Activated T-helper 17 cell treated with anti-CD3 and anti-CD28 coated beads, Interleukin-2, amount 50 U/mL, for 72 hours (primary cell): ENCODE measurements around the gene CHRNE. TPM values are rescaled to one million over a fixed set of nuclear protein-coding genes. Genes with fewer than 3 reads are reported as not detected.
A peak's percentile ranks its signal among the peaks of the same experiment; 100 is the strongest.
"Not testable (repeated sequence)": the region's sequence is repeated elsewhere in the genome, so short reads cannot be mapped to it uniquely, and the experiment has no call there.

Source experiments
- ATAC-seq: fragments of 150-1000 bp; cut with Tn5 transposase; replicated peaks from 2 replicates; pipeline ENCODE4 v1.10.0; 2021; ENCODE audit warnings: mild to moderate bottlenecking, moderate library complexity
- H3K27ac Mint-ChIP-seq: one replicate; pipeline ENCODE4 v1.8.0; 2022; ENCODE audit warnings: mixed read lengths
- H3K27me3 Mint-ChIP-seq: one replicate; pipeline ENCODE4 v1.8.0; 2022; ENCODE audit warnings: mixed read lengths
- H3K36me3 Mint-ChIP-seq: one replicate; pipeline ENCODE4 v1.8.0; 2022; ENCODE audit warnings: low read depth, mild to moderate bottlenecking, mixed read lengths
- H3K4me1 Mint-ChIP-seq: one replicate; pipeline ENCODE4 v1.8.0; 2022; ENCODE audit warnings: mixed read lengths
- H3K4me3 Mint-ChIP-seq: one replicate; pipeline ENCODE4 v1.8.0; 2022; ENCODE audit warnings: mild to moderate bottlenecking, mixed read lengths
- H3K9me3 Mint-ChIP-seq: one replicate; pipeline ENCODE4 v1.8.0; 2022; ENCODE audit warnings: mixed read lengths
- total RNA-seq, 2 donors: library from RNA; stranded (reverse); gene quantifications; one replicate each; pipeline ENCODE4 v1.2.3, GENCODE V29; 2022

The CHRNE gene
- total RNA-seq, 2 donors from 2014 or later = 0.35 to 0.69 TPM

DNA sequence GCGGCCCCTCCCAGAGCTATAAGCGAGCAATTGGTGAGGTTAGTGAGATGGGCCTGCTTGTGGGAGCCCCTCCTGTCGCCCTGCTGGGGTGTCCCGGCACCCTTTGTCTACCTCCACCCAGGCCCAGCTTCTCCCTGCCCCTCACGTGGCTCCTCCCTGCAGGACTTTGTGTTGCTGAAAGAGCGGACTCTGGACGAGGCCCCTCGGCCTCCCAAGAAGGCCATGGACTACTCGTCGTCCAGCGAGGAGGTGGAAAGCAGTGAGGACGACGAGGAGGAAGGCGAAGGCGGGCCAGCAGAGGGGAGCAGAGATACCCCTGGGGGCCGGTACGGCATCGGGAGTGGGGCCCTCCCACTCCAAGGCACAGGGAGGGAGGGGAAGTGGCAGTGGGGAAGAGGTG is 9.6 kb downstream of the CHRNE start:
- Mint-ChIP-seq H3K36me3 (peaks cover 58% of the 10 kb centered on the region), H3K9me3 (no peaks in the 10 kb centered on the region), H3K4me3 (no peak overlapping the region), H3K27ac (no peak overlapping the region), H3K4me1 (peaks cover 3% of the 10 kb centered on the region), H3K27me3 (no peaks in the 10 kb centered on the region)
- no peak for ATAC-seq

DNA sequence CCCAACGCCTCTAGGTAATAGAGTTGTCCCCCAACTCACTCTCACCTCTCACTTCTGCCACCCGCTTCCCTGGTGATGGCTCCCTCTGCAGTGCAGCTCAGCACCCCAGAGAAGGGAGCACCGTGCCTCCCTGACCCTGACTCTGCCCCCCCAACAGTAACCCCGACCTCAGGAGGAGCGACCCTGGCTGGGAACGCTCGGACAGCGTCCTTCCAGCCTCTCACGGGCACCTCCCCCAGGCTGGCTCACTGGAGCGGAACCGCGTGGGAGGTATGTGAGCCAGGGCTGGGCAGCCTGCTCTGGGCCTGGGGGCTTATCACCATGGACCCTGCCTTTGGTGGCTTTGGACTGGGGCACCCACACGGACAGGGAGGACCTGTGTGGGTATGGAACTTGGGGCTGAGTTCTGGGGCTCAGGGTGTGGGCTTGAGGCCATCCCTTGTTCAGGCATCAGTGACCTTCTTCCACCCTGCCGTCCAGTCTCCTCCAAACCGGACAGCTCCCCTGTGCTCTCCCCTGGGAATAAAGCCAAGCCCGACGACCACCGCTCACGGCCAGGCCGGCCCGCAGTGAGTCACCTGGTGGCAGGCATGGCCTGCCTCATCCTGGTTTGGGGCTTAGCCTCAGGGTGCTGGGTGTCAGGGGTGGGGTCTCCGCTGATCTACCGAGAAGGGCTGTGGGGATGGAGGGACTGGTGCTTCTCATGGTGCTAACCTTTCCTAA is 10.2 kb downstream of the CHRNE start:
- no peak for ATAC-seq
- H3K36me3 Mint-ChIP-seq = peaks cover 64% of the 10 kb centered on the region
- H3K27me3 Mint-ChIP-seq = no peaks in the 10 kb centered on the region
- H3K4me1 Mint-ChIP-seq = no peaks in the 10 kb centered on the region
- no peaks in the 10 kb centered on the region for H3K9me3 Mint-ChIP-seq
- H3K4me3 Mint-ChIP-seq = no peak overlapping the region
- no peak overlapping the region for H3K27ac Mint-ChIP-seq

DNA sequence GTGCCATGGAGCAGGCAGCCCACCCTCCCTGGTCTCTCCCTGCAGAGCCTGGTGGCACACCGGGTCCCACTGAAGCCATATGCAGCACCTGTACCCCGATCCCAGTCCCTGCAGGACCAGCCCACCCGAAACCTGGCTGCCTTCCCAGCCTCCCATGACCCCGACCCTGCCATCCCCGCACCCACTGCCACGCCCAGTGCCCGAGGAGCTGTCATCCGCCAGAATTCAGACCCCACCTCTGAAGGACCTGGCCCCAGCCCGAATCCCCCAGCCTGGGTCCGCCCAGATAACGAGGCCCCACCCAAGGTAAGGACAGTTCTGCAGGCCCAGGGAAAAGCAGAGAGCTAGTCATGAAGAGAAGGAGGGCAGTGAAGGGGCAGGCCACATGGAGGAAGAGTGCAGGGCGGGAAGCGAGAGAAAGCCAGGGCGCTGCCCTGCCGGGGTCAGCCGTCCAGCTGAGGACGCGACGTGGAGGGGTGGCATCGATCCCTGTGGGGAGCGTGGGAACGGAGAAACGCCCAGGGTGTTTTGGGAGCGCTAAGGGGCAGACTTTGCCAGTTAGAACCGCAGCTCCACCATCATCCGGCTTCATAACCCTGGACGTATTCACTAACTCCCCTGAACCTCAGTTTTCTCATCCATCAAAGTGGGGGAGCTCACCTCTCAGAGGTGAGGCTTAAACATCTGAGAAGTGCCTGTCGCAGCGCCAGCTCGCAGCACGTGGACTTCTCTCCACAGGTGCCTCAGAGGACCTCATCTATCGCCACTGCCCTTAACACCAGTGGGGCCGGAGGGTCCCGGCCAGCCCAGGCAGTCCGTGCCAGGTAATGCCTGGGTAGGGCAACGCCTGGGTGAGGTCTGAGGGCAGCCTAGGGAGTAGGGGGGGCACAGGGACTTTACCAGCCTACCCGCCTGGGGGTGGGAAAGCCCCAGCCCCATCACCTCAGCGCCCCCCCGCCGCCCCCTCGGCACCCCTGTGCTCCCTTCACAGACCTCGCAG is 11.2 kb downstream of the CHRNE start:
- no peak overlapping the region for H3K27ac Mint-ChIP-seq
- no peaks in the 10 kb centered on the region for H3K9me3 Mint-ChIP-seq
- no peaks in the 10 kb centered on the region for H3K4me1 Mint-ChIP-seq
- H3K27me3 Mint-ChIP-seq = no peaks in the 10 kb centered on the region
- H3K4me3 Mint-ChIP-seq = no peak overlapping the region
- peaks cover 73% of the 10 kb centered on the region for H3K36me3 Mint-ChIP-seq
- no peak for ATAC-seq

DNA sequence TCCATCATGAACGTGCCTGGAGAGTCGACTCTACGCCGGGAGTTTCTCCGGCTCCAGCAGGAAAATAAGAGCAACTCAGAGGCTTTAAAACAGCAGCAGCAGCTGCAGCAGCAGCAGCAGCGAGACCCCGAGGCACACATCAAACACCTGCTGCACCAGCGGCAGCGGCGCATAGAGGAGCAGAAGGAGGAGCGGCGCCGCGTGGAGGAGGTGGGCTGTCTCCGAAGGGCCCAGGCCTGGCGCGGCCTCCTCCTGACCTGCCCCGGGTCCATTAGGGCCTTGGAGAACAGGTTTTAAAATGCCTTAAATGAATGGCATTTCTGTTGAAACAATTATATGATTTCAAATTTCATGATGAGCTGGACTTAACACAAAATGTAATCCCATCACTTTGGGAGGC is 15.3 kb downstream of the CHRNE start:
- Mint-ChIP-seq H3K36me3 (peaks cover 79% of the 10 kb centered on the region), H3K4me3 (no peak overlapping the region), H3K9me3 (no peaks in the 10 kb centered on the region), H3K4me1 (no peaks in the 10 kb centered on the region), H3K27ac (no peak overlapping the region), H3K27me3 (no peaks in the 10 kb centered on the region)
- ATAC-seq = no peak

DNA sequence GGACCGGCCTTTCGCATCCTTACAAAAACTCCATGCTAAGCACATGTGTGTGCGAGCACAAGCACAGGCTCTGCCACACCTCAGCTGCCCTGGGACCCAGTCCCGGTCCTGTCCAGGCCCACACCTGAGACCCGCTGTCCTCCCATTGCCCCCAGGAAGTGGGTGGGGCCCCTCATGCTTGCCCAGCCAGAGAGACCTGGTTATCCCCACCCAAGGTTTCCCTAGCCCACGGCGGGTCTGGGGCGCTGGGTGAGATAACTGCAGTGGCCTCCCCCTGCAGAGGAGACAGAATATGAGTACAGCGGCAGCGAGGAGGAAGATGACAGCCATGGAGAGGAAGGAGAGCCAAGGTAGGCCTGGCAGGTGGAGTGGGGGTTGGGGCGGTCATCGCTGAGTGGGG is 16.1 kb downstream of the CHRNE start:
- no peaks in the 10 kb centered on the region for H3K9me3 Mint-ChIP-seq
- H3K27me3 Mint-ChIP-seq = no peaks in the 10 kb centered on the region
- no peak overlapping the region for H3K4me3 Mint-ChIP-seq
- H3K4me1 Mint-ChIP-seq = no peaks in the 10 kb centered on the region
- no peak for ATAC-seq
- H3K27ac Mint-ChIP-seq = peak overlapping the region; percentile 68
- peaks cover 82% of the 10 kb centered on the region for H3K36me3 Mint-ChIP-seq

DNA sequence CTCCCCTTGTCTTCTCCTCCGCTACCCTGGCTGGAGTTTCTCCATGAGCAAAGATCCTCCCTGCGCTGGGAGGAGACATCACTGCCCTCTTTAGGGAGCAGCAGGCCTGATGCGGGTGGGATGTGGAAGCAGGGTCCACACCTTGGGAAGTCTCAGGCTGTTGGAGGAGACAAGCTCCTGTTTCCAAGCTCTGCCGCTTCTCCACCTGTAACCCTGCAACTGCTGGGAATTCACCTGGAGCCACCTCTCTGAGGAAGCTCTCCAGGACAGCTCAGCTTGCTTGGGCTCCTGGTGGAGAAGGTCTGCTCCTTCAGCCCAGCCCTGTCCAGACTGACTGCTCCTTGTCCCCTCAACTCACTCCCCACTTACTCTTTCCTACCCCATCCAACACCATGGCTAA is 18.4 kb downstream of the CHRNE start:
- H3K4me1 Mint-ChIP-seq = no peaks in the 10 kb centered on the region
- H3K36me3 Mint-ChIP-seq = peaks cover 83% of the 10 kb centered on the region
- no peak overlapping the region for H3K4me3 Mint-ChIP-seq
- no peak for ATAC-seq
- H3K9me3 Mint-ChIP-seq = no peaks in the 10 kb centered on the region
- no peaks in the 10 kb centered on the region for H3K27me3 Mint-ChIP-seq
- peak overlapping the region; percentile 65 for H3K27ac Mint-ChIP-seq

DNA sequence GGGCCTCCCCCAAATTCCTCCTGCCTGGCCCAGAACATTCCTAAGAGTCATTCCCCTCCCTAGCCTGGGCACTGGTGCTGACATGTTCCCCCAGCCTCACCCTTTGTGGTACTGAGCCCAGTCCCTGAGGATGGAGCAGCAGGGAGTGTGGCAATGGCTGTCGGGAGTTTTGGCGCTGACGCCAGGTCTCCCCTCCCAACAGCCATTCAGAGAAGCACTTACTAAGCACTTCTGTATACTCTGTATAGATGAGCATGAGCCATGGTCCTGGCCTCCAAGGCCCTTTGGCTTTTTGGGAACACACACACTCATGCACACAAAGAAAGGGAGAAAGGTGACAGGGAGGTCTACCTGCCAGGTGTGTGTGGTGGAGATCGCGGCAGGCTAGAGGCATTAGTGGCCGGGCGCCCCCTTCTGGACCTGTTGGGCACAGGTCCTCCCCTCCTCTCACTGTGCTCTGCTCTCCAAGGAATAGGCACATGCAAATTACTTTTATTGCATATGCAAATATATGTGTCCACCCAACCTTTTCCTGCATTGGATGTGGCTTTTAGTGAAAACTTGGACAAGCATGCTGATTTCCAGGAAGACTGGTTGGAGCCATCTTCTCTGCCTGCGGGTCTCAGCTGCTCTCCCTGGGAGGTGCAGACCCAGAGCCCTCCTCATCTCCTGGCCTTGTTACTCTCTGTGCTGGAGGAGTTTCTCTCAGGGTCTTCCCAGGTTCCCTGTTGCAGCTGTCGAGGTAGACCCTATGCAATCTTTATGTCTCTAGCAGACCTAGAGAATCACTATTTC is 20.9 kb downstream of the CHRNE start:
- peak; percentile 88 for ATAC-seq
- Mint-ChIP-seq H3K9me3 (no peaks in the 10 kb centered on the region), H3K27me3 (no peaks in the 10 kb centered on the region), H3K4me3 (no peak overlapping the region), H3K4me1 (no peaks in the 10 kb centered on the region), H3K27ac (no peak overlapping the region), H3K36me3 (peaks cover 78% of the 10 kb centered on the region)

DNA sequence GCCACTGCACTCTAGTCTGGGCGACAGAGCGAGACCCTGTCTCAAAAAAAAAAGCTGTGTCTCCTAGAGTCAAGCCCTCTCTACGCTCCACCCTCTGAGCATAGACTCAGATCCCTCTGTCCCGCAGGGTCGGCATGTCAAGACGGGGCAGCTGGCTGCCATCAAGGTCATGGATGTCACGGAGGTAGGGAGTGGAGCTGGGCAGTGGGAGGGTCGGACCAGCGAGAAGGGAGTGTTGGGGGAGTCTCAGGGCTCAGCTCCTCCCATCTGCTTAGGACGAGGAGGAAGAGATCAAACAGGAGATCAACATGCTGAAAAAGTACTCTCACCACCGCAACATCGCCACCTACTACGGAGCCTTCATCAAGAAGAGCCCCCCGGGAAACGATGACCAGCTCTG is 22.0 kb downstream of the CHRNE start:
- Mint-ChIP-seq H3K27ac (no peak overlapping the region), H3K27me3 (no peaks in the 10 kb centered on the region), H3K4me3 (no peak overlapping the region), H3K36me3 (peaks cover 67% of the 10 kb centered on the region), H3K9me3 (no peaks in the 10 kb centered on the region), H3K4me1 (no peaks in the 10 kb centered on the region)
- ATAC-seq = no peak

DNA sequence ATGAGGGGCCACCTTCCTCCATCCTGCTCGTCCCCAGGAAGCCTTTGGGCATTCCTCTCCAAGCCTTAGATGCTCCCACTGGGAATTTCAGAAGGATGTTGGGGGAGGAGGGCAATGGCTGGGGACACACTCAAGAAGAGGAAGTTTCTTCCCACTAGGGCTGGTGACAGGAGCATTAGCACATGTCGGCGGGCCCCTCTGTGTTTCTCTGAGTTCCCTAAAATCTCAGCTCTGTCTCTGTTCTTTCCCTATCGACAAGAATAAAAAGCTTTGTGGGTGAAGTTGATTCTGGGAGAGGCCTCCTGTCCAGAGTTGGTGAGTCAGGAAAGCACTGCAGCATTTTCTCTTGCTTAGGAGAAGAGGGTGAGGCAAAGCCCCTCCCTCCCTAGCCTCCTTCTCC is 23.3 kb downstream of the CHRNE start:
- Mint-ChIP-seq H3K27ac (peak overlapping the region; percentile 28), H3K9me3 (no peaks in the 10 kb centered on the region), H3K4me3 (no peak overlapping the region), H3K27me3 (no peaks in the 10 kb centered on the region), H3K36me3 (peaks cover 62% of the 10 kb centered on the region), H3K4me1 (no peaks in the 10 kb centered on the region)
- no peak for ATAC-seq

DNA sequence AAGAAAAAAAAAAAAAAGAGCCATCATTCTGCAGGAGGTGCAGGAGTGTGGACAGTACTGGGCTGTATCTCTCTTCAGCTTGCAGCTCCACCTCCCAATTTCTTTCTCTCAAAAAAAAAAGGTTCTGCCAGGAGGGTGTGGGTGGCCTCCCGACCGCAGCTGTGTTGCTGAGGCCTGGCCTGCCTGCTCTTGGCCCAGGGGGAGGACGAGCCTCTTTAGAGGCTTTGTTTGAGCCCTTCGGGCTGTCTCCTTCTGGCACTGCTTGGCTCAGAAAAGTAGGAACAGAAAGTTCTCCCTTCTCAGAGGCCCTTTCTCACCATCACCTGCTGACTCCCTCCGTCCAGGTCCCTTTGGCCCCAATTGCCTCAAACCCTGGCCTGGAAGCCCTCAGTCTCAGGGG is 25.8 kb downstream of the CHRNE start:
- ATAC-seq = no peak
- Mint-ChIP-seq H3K36me3 (peaks cover 54% of the 10 kb centered on the region), H3K27ac (no peak overlapping the region), H3K9me3 (no peaks in the 10 kb centered on the region), H3K27me3 (no peaks in the 10 kb centered on the region), H3K4me3 (no peak overlapping the region), H3K4me1 (no peaks in the 10 kb centered on the region)

DNA sequence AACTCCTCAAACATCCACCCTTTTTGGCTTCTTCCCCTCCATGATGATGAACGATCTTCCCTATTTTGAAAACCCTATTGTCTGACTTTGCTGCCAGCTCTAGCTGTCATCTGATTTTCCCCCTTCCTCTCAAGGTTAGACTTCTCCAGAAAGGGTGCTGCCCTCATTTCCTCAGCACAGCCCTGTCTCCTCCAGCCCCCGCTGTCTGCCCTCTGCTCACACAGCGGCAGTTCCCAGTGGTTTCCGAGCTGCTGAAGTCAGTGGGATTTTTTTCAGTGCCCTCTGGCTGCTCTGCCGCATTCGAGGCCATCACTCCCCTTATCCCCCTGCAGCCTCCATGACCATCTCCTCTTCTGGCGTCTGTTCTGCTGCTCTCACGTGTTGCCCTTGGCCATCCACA is 30.1 kb downstream of the CHRNE start:
- Mint-ChIP-seq H3K4me3 (no peak overlapping the region), H3K4me1 (peaks cover 5% of the 10 kb centered on the region), H3K27me3 (no peaks in the 10 kb centered on the region), H3K36me3 (peaks cover 36% of the 10 kb centered on the region), H3K27ac (peak overlapping the region; percentile 3), H3K9me3 (no peaks in the 10 kb centered on the region)
- no peak for ATAC-seq

DNA sequence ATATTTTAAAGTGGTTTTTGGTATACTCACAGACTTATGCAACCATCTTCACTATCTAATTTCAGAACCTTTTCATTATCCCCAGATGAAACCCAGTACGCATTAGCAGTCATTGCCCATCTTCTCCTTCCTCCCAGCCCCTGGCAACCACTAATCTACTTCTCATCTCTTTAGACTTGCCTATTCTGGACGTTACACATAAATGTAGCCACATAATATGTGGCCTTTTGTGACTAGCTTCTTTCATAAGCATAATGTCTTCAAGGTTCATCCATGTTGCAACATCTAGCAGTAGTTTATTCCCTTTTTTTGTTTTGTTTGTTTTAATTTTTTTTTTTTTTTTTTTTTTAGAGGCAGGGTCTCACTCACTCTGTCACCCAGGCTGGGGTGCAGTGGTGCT is 32.0 kb downstream of the CHRNE start:
- Mint-ChIP-seq H3K9me3 (no peaks in the 10 kb centered on the region), H3K27ac (peak overlapping the region; percentile 32), H3K4me3 (no peak overlapping the region), H3K4me1 (peaks cover 5% of the 10 kb centered on the region), H3K27me3 (no peaks in the 10 kb centered on the region), H3K36me3 (peaks cover 30% of the 10 kb centered on the region)
- ATAC-seq = no peak

DNA sequence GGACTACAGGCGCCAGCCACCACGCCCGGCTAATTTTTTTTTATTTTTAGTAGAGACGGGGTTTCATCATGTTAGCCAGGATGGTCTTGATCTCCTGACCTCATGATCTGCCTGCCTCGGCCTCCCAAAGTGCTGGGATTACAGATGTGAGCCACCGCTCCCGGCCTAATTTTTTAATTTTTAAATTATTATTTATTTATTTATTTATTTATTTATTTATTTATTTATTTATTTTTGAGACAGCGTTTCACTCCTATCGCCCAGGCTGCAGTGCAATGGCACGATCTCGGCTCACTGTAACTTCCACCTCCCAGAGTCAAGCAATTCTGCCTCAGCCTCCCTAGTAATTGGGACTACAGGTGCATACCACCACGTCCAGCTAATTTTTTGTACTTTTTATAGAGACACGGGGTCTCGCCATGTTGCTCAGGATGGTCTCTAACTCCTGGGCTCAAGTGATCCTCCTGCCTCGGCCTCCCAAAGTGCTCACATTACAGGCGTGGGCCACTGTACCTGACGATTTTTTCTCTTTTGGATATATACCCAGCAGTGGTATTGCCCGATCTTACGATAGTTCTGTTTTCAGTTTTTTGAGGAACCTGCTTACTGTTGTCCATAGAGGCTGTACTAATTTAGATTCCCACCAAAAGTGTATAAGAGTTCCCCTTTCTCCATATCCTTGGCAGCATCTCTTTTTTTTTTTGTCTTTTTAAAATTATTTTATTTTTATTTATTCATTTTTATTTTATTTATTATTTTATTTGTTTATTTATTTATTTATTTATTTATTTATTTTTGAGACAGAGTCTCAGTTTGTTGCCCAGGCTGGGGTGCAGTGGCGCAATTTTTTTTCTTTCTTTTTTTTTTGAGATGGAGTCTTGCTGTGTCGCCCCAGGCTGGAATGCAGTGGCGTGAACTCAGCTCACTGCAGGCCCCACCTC is 33.6 kb downstream of the CHRNE start:
- peaks cover 19% of the 10 kb centered on the region for H3K36me3 Mint-ChIP-seq
- H3K4me3 Mint-ChIP-seq, H3K27me3 Mint-ChIP-seq, H3K9me3 Mint-ChIP-seq, ATAC-seq, H3K27ac Mint-ChIP-seq, H3K4me1 Mint-ChIP-seq: not testable (repeated sequence)
